GM21447 (cell line): ENCODE data around the gene NTM.
"Not testable (repeated sequence)": the region's sequence is repeated elsewhere in the genome, so short reads cannot be mapped to it uniquely, and the experiment has no call there.

Experiments
- ATAC-seq: cut with Tn5 transposase; IDR thresholded peaks from one replicate; pipeline ENCODE4 v1.9.1; 2021; ENCODE audit not compliant: unreplicated experiment

The NTM gene

DNA sequence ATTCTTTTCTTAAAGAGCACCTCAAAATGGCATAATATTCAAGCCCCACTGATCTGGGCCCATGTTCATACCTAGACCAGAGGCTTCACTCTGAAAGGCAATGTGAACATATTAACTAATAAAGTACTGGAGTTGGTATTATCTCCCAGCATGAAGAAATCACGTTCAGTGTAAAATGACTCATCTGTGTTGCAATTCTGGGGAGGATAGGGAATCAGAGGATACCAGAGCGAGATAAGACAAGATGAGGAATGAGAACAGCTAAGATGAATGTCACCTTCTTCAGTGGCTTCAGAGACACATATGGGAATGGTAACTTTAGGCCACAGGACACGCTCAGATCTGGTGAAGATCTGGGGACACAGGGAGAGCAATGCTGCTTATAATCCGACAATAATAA, 121.1 kb downstream of the NTM start:
- ATAC-seq = no peak

DNA sequence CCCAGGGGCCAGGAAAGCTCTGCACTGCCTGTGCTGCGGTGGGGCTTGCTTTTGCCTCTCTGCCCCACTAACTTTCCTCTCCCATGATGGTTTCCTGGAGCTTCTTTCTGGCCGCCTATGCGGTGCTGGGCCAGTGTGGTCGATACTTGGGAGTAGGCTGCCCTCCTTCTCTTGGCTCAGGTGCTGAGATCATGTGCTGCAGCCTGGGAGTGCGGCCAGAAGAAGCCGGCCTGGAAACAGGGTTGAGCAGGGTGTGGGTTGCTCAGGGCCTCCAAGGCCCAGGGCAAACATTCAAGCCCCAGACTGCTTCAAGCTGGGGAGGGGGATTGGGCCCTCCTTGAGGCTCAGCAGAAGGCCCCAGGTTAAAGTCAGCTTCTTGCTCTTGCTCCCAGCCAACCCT, 125.0 kb downstream of the NTM start:
- no peak for ATAC-seq

DNA sequence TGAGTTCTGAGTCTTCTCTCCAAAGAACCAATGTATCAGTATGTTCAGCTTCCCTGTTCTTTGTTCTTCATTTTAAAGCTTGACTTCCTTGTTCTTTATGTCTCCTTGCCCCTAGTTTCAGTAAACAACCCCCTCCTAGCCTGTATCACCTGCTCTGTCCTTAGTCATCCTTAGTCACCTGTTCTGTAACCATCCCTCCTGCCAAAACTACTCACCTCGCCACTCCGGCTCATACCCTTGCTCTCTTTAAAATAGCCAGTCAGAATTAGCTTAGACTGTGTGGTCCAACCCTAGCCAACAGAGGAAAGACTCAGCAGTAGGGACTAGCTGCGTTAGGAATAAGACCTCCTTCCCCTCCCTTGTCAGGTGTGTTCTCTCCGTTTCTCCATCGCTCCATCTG, 127.3 kb downstream of the NTM start:
- not testable (repeated sequence) for ATAC-seq

DNA sequence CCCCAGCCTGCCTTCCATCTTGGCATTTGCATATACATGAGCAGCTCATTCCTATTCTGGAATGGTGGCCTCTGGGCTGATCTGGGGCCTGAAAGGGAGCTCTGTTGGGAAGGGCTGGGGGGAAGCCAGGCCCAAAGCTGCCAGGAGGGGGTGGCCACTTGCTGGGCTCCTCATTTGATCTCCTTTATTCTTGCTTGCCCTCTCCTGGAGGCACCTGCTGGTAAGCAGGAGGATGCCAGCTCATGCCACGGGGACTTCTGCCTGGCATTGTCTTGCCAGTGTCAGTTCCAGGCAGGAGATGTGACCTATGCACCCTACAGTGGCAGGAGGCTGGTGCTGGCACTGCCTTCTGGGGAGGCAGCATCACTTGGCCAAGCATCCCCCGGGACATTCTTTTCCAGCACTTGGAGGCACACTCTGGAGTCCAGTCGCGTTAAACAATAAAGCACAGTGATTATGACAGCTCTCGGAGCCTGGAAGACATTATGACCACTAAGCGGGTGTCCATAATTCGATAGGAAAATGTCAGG, 128.3 kb downstream of the NTM start:
- no peak for ATAC-seq

DNA sequence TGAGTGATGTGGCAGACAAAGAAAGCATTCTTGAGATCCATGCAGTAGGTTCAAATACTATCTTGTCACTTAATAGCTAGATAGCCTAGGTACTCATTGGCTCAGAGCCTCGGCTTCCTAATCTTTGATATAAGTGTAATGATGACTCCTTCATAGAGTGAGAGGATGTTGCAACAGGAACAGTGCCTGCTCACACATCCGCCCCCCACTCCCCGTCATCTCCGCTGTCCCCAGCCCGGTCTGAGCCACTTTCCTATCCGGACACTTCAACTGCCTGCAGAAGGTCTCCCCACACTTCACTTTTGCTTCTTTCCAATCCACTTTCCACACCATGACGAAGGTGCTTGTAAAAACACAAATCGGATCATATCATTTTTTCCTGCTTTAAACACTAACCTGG, 128.8 kb downstream of the NTM start:
- ATAC-seq = no peak

DNA sequence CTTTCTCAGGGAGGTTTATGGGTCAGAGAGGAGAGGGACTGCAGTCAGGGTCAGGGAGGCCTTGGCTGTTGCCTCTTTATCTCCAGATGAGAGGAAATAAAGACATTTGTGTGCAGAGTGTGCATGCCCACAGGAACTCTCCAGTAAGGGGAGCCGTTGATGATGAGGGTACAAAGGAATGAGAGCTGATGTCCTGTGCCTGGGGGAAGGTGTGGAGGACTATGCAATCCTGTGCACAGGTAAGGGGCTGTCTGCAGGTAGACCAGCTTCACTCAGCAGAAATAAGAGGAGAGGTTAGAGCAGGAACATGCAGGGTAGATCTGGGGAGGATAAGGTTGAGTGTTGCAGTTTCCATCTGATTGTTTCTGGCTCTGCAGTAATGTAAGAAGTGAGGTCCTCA, 132.6 kb downstream of the NTM start:
- no peak for ATAC-seq

DNA sequence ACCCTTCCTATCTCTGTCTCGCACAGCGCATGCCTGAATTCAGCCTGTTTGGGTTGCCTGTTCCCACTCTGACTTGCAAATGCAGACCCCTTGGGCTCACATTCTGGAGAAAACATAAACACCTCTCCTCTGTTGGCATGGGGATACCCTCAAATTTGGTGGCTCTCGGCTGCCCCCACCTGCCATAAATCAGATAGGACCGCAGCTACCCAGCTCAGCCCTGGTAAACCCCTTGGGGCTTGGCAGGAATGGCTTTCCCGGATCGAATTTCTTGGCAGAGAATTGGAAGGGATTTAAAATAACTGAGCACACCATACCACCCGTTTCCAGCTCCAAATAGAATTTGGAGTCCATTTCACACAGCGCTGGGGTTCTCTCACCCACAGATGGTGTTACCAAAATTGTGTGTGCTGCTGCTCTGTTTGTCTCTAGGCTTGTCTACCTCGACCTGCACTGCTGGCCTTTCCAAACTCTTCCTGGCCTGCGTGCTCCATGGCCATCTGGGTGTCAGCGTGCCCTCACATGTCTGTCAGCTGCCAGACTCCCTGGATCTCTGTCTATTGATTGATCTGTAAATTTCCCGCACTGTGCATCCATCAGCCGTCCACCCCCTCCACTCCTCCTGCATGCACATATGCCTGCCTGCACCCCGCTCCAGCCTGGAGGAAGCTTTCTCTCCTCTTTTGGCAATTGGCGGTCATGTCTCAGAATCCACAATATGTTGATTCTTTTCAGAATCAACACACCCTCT, 134.0 kb downstream of the NTM start:
- no peak for ATAC-seq

DNA sequence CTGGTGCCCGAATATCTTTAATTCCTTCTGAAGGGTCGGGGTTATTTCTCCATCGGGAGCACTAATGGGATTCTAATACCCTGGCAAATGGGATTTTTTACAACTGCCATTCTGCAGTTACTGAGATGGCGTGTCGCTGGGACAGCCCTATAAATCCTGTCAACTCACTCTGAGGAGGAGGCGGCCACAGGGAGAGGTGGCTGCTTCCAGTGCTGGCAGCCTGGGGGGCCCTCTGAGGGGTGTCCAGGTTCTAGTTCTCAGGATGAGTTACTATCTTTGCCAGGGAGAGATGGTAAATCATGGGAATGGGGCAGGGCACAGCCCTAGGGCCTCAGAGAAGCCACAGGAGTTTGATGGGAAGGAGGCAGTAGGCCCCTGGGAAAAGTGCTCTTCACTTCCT, 135.9 kb downstream of the NTM start:
- ATAC-seq = no peak

DNA sequence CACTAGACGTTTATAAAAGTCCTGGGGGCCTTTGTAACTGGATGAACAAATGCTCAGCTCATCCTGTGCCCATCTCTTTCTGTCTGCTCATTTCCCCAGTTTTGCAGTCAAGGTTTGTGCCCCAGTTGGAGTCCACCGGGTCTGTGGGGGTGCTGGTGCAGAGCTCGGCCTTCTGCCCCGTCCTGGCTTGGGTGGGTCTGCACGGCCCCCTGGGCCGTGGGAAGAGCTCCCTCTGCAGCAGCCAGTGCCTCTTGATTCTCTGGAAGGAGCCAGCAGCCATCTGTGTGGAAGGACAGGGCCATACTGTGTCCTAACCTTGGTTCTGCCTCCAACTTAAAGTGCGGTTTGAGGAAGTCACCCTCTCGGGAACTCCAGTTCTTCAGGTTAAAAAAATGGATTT, 140.2 kb downstream of the NTM start:
- no peak for ATAC-seq

DNA sequence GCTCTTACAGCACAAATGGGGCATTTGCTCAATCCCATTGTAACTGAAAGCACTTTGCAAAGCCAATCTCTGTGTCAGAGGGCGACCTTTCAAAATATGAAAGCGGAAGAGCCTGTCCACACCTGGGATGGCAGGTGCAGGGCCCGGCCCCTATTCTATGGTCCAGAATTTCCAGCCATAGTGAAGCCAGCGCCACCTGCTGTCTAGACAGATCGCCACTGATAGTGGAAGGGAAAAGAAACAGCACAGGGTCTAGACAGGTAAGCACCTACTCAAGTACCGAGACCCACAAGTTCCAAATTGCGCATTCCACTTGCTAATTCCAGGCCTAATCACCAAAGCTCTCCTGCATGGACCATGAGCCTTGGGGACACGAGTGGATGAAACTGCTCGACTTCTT, 141.4 kb downstream of the NTM start:
- peak; percentile 67 for ATAC-seq

DNA sequence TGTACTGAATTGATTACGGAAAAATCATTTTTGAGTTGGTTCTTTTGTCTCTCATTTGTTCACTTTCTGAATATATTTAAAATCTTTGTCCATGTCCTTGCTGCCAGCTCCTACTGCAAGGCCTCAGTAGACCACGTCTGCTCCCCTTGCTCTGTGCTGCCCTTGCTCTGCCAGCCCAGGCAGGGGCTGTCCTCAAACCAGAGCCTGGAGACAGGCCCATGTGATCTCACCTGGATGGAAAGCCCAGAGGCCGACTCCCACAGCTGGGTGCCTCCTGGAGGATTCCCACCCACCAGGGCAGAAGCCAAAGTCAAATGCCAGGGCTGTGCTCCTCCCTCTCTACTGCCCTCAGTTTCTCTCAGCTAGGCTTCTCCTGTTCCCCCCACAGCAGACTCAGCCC, 141.8 kb downstream of the NTM start:
- no peak for ATAC-seq

DNA sequence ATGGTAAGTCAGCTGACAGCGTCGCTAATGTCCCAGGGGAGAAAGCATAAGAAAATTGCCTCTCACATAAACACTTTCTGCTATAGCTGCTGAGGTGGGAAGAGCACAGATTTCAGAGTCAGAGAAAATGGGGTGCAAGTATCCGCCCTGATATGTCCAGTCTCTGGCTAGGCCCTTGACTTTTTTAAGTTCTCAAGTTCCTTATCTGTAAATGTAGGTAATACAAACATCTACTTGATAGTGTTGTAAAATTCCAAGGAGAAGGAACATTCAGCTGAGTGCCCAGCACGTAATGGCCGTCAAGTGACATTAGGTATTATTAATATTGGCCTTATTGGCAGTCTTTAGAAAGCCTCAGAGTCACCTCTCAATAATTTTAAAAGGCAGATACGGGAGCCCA, 143.6 kb downstream of the NTM start:
- ATAC-seq = no peak

DNA sequence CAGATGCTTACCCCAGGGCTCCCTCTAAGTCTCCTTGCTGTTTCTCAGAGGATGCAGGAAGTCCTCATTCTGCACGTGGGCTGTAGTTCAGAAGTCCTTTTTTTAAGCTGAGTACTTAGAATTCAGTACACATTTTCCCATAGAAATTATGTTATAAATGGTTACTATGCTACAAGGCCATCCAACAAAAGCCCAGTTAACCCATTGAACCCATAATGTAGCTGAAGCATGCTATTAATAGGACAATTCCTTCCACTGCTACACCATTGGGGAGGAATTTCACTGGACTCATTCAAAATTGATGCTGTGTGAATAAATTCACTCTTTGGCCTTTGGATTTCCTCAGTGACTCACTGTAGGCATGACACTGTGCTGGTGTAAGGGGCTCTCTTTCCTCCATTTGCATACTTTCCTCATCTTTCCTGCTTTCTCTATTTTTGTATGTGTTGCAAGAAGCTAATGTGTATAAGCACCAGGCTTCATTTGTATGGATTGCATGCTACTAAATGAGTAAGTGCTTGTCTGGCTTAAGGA, 148.0 kb downstream of the NTM start:
- ATAC-seq = no peak

DNA sequence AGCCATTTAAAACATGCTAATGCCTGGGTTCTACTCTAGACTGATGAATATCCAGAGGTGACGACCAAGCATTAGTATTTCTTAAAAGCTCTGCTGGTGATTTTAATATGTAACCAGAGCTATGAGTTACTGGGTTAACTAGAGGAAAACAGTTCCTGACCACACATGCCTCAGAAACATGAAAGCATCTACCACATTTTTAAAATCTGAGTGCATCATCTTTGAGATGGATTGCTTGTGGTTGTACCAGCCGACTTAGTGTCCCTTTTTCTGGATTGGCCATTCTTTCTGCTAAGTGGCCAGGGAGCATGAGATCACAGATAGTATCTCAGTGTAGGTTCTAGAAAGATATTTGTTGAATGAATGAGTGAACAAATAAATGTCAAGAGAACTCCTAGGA, 152.4 kb downstream of the NTM start:
- ATAC-seq = no peak

DNA sequence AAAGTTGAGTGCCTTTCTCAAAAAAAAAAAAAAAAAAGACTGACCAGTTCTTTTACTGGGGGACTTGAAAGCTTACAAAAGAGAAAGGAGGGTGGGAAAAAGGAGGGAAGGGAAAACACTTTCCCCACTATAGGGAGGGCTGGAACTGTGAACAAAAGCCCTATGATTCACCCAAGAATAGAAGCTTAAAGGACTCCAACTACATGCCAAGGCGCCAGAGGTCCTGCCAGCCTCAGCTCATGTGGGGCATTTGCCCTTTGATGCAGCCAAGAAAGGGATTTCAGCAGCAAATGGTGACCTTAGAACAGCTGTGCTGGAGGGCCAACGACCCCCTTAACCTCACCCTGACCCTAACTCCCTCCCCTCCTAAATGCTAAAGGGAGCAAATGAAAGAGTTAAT, 160.0 kb downstream of the NTM start:
- no peak for ATAC-seq

DNA sequence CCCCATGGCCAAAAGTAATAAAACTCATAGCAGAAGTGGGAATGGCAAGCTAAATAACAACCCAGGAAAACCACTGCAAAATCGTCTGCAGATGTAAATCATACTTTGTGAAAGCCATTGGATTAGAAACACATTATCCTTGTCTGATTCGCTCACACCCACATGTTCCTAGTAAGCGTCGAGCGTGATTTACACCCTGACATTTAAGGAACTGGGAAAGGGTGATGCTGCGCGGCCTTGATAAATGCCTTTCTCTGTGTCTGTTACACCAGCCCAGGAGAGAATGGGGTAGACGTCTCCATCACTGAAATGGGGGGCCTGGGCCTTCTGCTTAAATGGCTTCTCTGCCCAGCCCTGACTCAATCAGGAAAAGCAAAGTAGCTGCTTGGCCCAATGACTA, 162.7 kb downstream of the NTM start:
- ATAC-seq = no peak

DNA sequence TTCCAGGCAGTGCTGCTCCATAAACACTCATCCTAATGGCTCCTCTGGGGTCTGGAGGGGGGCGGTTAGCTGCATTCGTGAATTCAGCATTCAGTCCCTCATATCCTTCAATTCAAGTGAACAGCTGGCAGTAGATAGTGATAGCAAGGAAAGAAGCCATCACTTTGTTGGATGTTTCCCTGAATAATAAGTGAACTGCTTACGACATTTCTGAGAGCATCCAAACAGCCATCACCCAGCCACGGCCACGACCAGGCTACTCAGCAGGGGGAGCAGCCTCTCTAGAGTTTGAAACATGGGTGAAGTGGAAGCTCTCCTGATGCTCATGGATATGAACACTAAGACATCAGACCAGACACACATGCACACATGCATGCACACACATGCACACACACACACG, 163.6 kb downstream of the NTM start:
- no peak for ATAC-seq

DNA sequence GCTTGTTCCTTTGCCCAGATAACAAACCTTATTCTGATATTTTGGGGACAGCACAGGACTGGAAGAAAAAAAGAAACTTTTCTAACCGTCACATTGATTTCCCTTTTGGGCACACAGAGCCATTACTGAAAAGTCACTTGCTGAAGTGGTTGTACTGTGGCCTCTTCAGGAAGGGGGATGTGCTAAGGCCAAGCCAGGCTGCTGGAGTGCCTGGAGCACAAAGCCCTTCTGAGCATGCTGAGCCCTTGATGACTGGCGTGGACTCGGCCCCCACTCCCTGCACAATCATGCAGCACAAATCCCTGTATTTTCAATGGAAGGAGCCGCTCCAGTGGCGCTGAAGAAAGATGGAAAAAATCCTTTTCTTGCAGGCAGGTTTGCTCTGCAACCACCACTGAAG, 164.2 kb downstream of the NTM start:
- no peak for ATAC-seq

DNA sequence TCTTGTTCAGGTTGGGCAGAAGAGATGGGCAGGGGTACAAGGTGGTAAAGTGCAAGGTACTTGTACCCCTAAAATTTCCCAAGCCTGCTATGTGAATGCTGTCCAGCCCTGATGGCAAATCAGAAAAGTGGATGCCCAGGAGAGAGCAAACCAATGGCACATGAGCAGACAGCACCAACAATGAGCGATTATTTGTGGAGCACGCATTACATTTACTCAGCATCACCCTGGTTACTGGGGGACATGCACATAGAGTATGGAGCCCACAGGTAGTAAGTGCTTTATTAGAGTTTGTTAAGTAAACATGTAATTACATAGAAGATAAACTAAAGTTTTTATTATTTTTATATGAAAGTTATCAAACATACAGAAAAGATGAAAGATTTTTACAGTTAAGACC, 165.7 kb downstream of the NTM start:
- ATAC-seq = no peak

DNA sequence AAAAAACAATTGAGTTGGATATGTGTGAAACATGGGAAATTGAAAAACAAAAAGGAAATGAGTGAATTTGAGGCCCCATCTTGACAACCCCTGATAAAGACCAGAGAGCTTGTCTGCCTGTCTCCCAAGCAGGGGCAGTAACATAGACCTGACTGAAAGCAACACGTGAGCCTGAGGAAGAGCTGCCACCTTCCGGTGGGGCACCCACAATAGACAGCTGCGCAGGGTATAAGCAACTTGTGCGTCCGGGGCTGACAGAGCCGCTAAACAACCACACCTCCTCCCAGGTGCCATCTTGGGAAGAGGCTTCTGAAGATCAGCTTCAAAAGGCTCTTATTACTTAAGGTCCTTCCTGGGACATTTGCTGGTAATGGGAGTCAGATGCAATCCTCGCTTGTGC, 166.8 kb downstream of the NTM start:
- ATAC-seq = no peak

DNA sequence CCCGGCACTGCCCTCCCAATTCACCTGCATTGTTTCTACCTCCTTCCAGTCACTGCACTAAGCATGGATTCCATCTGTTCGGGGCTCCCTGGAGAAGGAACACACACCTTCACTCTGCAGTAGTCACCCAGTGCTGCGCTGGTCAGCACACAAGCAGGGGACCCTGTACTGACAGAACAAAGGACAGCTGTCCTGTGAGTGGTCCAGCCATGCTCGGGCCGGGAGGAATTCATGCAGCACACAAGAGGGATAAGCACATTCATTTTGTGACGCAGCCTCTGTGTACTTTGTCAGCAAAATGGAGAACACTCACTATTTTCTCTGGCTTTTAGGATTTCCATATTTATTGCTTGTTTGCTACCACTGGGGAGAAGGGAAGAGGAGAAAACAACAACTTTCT, 167.3 kb downstream of the NTM start:
- no peak for ATAC-seq

DNA sequence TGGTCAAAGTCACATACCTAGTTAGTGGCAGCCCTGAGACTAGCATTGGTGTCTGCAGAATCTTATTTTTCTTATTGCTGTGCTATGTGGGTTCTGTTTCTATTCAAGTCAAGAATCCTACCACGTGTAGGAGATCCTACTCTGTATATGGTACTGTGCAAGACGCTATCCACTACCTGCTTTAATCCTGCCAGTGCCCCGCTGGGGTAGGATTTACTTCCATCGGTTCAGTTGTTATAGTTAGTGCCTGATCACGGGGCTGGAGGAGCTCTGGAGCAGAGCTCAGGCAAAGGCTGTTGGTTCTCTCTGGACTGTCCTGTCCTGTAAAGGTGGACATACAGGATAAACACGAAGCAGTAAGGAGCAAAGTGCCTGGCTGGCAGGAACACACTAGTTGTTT, 167.9 kb downstream of the NTM start:
- no peak for ATAC-seq

DNA sequence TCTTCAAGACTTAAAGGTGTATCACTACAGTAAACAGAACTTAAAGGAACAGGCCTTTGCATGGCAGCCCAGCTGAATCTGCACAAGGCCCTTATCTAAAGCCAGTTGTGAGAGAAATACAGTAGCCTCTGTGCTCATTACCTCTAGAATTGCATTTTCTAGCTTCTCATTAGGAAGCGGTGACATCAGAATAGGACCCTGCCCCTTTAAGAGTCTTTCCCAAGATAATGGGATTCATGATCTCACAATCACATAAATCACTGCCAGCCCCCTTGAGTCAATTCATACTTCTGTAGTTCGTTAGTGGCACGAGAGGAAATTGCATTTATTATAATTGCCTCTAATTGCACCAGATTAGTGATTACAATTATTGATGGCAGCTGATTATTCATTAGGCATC, 170.3 kb downstream of the NTM start:
- ATAC-seq = no peak
